SK-N-MC (cell line): ENCODE results near the gene CCT2.

Experiments used
- EZH2 ChIP-seq: fragments of 200-600 bp; sonication (generic); IDR thresholded peaks from one replicate; pipeline ENCODE4 v1.6.1; 2017; ENCODE audit warnings: antibody characterized with exemption
- POLR2AphosphoS5 ChIP-seq: IDR thresholded peaks from 2 replicates; pipeline ENCODE4 v1.6.1; 2012; ENCODE audit warnings: mild to moderate bottlenecking, low read depth, low read length, borderline replicate concordance

- TF ChIP-seq POLR2AphosphoS5: no peak
- no peak for TF ChIP-seq EZH2
Observed at GRCh38 chr12:69610729-69611128, 25.5 kb downstream of the CCT2 start, which contains the start of gene LRRC10.
